HG02885 (cell line): ENCODE measurements around the gene OR5K3.

Experiments used
- ATAC-seq: cut with Tn5 transposase; IDR thresholded peaks from one replicate; pipeline ENCODE4 v1.9.1; 2021; ENCODE audit warnings: mild to moderate bottlenecking; ENCODE audit not compliant: unreplicated experiment, poor library complexity

Gene OR5K3

GRCh38 chr3:98406034-98406433, 15.6 kb downstream of the OR5K3 start:
- peak; percentile 82 for ATAC-seq

- no peak for ATAC-seq
Measured at GRCh38 chr3:98432575-98432974, 42.1 kb downstream of the OR5K3 start.

- no peak for ATAC-seq
Measured at GRCh38 chr3:98433764-98434163, 43.3 kb downstream of the OR5K3 start.

- ATAC-seq: no peak
Measured at GRCh38 chr3:98434412-98434811, 43.9 kb downstream of the OR5K3 start.

DNA sequence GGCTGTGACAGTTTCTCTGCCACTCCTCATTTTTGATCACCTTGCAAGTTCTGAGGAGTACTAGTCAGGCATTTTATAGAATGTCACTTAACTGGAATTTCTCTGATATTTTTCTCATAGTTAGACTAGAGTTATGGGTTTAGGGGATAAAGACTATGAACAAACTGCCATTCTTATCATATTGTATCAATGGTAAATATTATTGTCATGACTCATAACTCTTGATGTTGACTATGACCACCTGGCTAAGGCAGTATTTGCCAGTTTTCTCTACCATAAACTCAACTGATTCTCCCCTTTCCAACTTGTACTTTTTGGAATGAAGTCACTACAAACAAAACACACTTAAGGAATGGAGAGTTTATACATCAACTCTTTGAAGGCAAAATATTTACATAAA, 49.8 kb downstream of the OR5K3 start:
- no peak for ATAC-seq
